ENCODE results near the gene COG7.

- TF ChIP-seq POLR2AphosphoS5 (IDR thresholded peaks at IDR 0.05) (no peak), POLR2A (IDR thresholded peaks at IDR 0.05) (no peak), CTCF (IDR thresholded peaks at IDR 0.05) (no peak)
Measured at GRCh38 chr16:23391381-23392222, 61.4 kb downstream of the COG7 start.
